HCEC 1CT (cell line): ENCODE measurements around the gene ATP5MC2.
"Not testable (repeated sequence)": the region's sequence is repeated elsewhere in the genome, so short reads cannot be mapped to it uniquely, and the experiment has no call there.

Experiments used
- DNase-seq: peaks from one replicate; pipeline ENCODE4 v3.0.0-alpha.2; 2017

The ATP5MC2 gene

GRCh38 chr12:53644133-53644532 is 31.8 kb downstream of the ATP5MC2 start:
- no peak for DNase-seq

- no peak for DNase-seq
Observed at GRCh38 chr12:53643232-53643979, 32.5 kb downstream of the ATP5MC2 start.

- DNase-seq = no peak
Observed at GRCh38 chr12:53638057-53638456, 37.8 kb downstream of the ATP5MC2 start.

- DNase-seq = no peak
Observed at GRCh38 chr12:53636641-53637040, 39.2 kb downstream of the ATP5MC2 start.

- not testable (repeated sequence) for DNase-seq
Observed at GRCh38 chr12:53635708-53636107, 40.2 kb downstream of the ATP5MC2 start.

GRCh38 chr12:53631721-53632120 is 44.2 kb downstream of the ATP5MC2 start:
- no peak for DNase-seq

- no peak for DNase-seq
Observed at GRCh38 chr12:53627919-53628318, 48.0 kb downstream of the ATP5MC2 start.

GRCh38 chr12:53626702-53627169 is 49.1 kb downstream of the ATP5MC2 start:
- no peak for DNase-seq

GRCh38 chr12:53625946-53626701 is 49.8 kb downstream of the ATP5MC2 start, which contains the start of gene ATF7:
Gene ATF7, minus strand, starts transcription at chr12:53626382. Its CDS starts 25,382 bp downstream, at chr12:53601000.
- DNase-seq = peak; percentile 97

- no peak for DNase-seq
Observed at GRCh38 chr12:53625373-53625945, 50.4 kb downstream of the ATP5MC2 start.

GRCh38 chr12:53624956-53625355 is 50.9 kb downstream of the ATP5MC2 start:
- DNase-seq = peak; percentile 6

- peak; percentile 14 for DNase-seq
Observed at GRCh38 chr12:53624458-53624857, 51.4 kb downstream of the ATP5MC2 start.

- DNase-seq = peak; percentile 49
Observed at GRCh38 chr12:53623548-53624385, 52.1 kb downstream of the ATP5MC2 start.

- no peak for DNase-seq
Observed at GRCh38 chr12:53622724-53623123, 53.2 kb downstream of the ATP5MC2 start.

- DNase-seq = no peak
Observed at GRCh38 chr12:53618275-53618674, 57.6 kb downstream of the ATP5MC2 start.

- DNase-seq = no peak
Observed at GRCh38 chr12:53617700-53618099, 58.2 kb downstream of the ATP5MC2 start.

- DNase-seq = no peak
Observed at GRCh38 chr12:53616950-53617349, 58.9 kb downstream of the ATP5MC2 start.
